ENCODE results near the gene PRKG1. TPM values are rescaled to one million over a fixed set of nuclear protein-coding genes. Genes with fewer than 3 reads are reported as not detected.

PRKG1 gene
- polyA plus RNA-seq, 4 donors, result 0.45 to 7.4 (median 1.3) TPM

DNA sequence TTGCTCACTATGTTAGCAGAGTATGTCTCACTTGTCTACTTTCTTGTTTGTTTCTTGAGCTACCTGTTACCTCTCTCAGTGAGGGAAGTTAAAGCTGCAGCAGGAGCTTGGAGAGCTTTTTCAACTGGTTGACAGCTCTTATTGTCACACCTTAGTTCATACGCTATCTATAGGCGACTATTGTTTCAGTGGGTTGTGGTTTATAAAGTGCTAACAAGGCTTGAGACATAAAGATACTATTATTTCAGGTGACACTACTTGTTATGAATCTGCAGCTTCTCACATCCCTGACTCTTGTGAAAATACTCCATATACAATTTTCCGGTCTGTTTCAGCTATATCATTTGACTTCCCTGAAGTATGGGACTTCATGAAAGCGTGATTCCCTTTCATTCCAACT lies 457.8 kb downstream of the PRKG1 start:
- no peaks in the 10 kb centered on the region for H3K4me1 ChIP-seq (ENCODE audit: control insufficient read depth in 3 of 3, insufficient read depth in 2 of 3, low read depth in 1 of 3, low read length in 2 of 3)
- DNase-seq (no peak), FAIRE-seq (no peak)
- 89 to 93% (median 89%) methylated on average over 4 of the region's 4 CpGs for WGBS, 3 donors
- no peaks in the 10 kb centered on the region for H3K27me3 ChIP-seq (ENCODE audit: control insufficient read depth in 3 of 3, insufficient read depth in 3 of 3, low read length in 3 of 3)
- no peak overlapping the region for H3K27ac ChIP-seq (ENCODE audit: low read depth in 1 of 3, low read length in 2 of 3)
- no peaks in the 10 kb centered on the region for H3K9me3 ChIP-seq (ENCODE audit: control insufficient read depth in 2 of 2, insufficient read depth in 1 of 2, low read depth in 1 of 2, low read length in 1 of 2)
- no peak overlapping the region for H3K4me3 ChIP-seq (ENCODE audit: low read depth in 1 of 3, low read length in 3 of 3)
- H3K36me3 ChIP-seq (ENCODE audit: control insufficient read depth in 3 of 3, insufficient read depth in 2 of 3, low read depth in 1 of 3, low read length in 3 of 3), result no peaks in the 10 kb centered on the region

DNA sequence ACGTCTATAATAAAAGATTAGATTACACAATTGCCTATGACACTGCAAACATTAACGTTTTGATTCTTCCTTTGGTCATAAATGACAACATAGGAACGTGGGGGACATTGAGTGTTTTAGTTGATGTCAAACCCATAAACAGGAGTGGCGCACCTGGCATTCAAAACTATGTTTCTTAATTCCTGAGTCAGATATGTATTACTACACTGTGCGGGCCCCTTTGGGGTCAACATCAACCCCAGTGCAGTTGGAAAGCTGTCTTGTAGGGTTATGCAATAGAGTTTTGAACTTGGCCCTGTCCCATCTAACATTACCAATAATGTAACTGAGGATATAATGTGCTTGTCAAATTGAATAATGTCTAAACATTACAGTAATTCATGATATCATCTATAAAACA lies 468.6 kb downstream of the PRKG1 start:
- no peaks in the 10 kb centered on the region for H3K4me1 ChIP-seq (ENCODE audit: control insufficient read depth in 3 of 3, insufficient read depth in 2 of 3, low read depth in 1 of 3, low read length in 2 of 3)
- no peak for DNase-seq
- H3K27ac ChIP-seq (ENCODE audit: low read depth in 1 of 3, low read length in 2 of 3), result no peak overlapping the region
- no peaks in the 10 kb centered on the region for H3K27me3 ChIP-seq (ENCODE audit: control insufficient read depth in 3 of 3, insufficient read depth in 3 of 3, low read length in 3 of 3)
- no peaks in the 10 kb centered on the region for H3K36me3 ChIP-seq (ENCODE audit: control insufficient read depth in 3 of 3, insufficient read depth in 2 of 3, low read depth in 1 of 3, low read length in 3 of 3)
- H3K4me3 ChIP-seq (ENCODE audit: low read depth in 1 of 3, low read length in 3 of 3), result no peak overlapping the region
- H3K9me3 ChIP-seq (ENCODE audit: control insufficient read depth in 2 of 2, insufficient read depth in 1 of 2, low read depth in 1 of 2, low read length in 1 of 2), result no peaks in the 10 kb centered on the region
- WGBS, 3 donors, result 56 to 78% (median 64%) methylated on average over 5 of the region's 5 CpGs
- no peak for FAIRE-seq

DNA sequence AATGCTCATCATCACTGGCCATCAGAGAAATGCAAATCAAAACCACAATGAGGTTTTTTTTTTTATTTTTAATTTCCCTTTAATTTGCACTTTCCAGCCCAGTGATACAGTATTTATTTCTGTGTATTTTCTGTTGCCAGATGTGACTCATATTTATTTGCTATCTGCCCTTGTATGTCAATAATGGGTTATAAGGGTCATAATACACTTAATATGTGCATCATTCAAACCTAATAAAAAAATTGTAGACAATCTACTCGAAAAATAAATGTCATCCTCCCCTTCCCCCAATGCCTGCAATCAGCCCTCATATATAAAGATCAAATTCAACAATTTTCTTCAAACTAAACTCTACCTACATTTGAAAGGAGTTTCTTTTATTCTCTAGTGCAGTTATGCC lies 470.6 kb downstream of the PRKG1 start:
- Histone ChIP-seq H3K36me3 (ENCODE audit: control insufficient read depth in 3 of 3, insufficient read depth in 2 of 3, low read depth in 1 of 3, low read length in 3 of 3) (no peaks in the 10 kb centered on the region), H3K9me3 (ENCODE audit: control insufficient read depth in 2 of 2, insufficient read depth in 1 of 2, low read depth in 1 of 2, low read length in 1 of 2) (no peaks in the 10 kb centered on the region), H3K4me3 (ENCODE audit: low read depth in 1 of 3, low read length in 3 of 3) (no peak overlapping the region), H3K27ac (ENCODE audit: low read depth in 1 of 3, low read length in 2 of 3) (no peak overlapping the region), H3K4me1 (ENCODE audit: control insufficient read depth in 3 of 3, insufficient read depth in 2 of 3, low read depth in 1 of 3, low read length in 2 of 3) (no peaks in the 10 kb centered on the region), H3K27me3 (ENCODE audit: control insufficient read depth in 3 of 3, insufficient read depth in 3 of 3, low read length in 3 of 3) (no peaks in the 10 kb centered on the region)
- FAIRE-seq (no peak), DNase-seq (no peak)
- 19 to 62% (median 30%) methylated on average over 1 of the region's 1 CpG for WGBS, 3 donors

DNA sequence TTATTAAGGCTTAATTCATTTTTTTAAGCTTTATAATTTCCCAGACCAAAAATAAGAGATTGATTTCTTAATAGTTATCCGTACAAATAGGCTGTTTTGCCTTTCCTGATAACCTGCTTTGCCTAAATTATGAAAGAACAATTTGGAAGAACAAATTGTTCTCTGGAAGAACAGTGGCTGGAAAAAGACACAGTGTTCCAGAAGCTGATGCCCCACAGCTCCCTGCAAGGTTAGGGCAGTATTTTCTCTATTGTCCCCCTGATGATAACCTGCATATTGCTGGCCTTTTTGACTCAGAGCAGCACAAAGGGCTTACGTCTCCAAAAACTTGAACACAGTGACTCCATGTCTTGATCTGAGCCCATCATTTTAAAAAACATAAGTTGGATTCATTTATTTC lies 473.7 kb downstream of the PRKG1 start:
- DNase-seq, result no peak
- FAIRE-seq, result no peak
- H3K4me3 ChIP-seq (ENCODE audit: low read depth in 1 of 3, low read length in 3 of 3), result no peak overlapping the region
- no peaks in the 10 kb centered on the region for H3K9me3 ChIP-seq (ENCODE audit: control insufficient read depth in 2 of 2, insufficient read depth in 1 of 2, low read depth in 1 of 2, low read length in 1 of 2)
- H3K36me3 ChIP-seq (ENCODE audit: control insufficient read depth in 3 of 3, insufficient read depth in 2 of 3, low read depth in 1 of 3, low read length in 3 of 3), result no peaks in the 10 kb centered on the region
- no peaks in the 10 kb centered on the region for H3K4me1 ChIP-seq (ENCODE audit: control insufficient read depth in 3 of 3, insufficient read depth in 2 of 3, low read depth in 1 of 3, low read length in 2 of 3)
- H3K27ac ChIP-seq (ENCODE audit: low read depth in 1 of 3, low read length in 2 of 3), result no peak overlapping the region
- no peaks in the 10 kb centered on the region for H3K27me3 ChIP-seq (ENCODE audit: control insufficient read depth in 3 of 3, insufficient read depth in 3 of 3, low read length in 3 of 3)
- 45 to 47% (median 46%) methylated on average over 2 of the region's 2 CpGs for WGBS, 3 donors

DNA sequence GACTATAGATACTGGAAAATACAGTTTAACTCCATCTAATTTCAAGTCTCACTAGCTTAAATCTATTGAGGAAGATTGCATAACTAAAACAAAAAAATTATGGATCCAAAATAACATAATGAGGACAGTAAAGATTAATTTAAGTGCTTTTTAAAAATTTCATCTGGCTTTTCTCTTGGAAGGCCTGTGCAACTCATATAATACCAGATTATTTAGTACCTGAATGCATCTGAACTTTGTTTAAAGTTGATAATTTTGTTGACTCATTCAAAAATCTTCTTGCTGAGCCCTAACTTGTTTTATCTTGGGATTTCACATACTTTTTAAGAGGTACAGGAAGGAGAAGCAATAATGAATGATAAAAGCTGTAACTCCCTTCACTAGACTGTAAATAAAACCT lies 478.6 kb downstream of the PRKG1 start:
- DNase-seq, result no peak
- Histone ChIP-seq H3K9me3 (ENCODE audit: control insufficient read depth in 2 of 2, insufficient read depth in 1 of 2, low read depth in 1 of 2, low read length in 1 of 2) (no peaks in the 10 kb centered on the region), H3K4me3 (ENCODE audit: low read depth in 1 of 3, low read length in 3 of 3) (no peak overlapping the region), H3K27me3 (ENCODE audit: control insufficient read depth in 3 of 3, insufficient read depth in 3 of 3, low read length in 3 of 3) (no peaks in the 10 kb centered on the region), H3K36me3 (ENCODE audit: control insufficient read depth in 3 of 3, insufficient read depth in 2 of 3, low read depth in 1 of 3, low read length in 3 of 3) (no peaks in the 10 kb centered on the region), H3K27ac (ENCODE audit: low read depth in 1 of 3, low read length in 2 of 3) (no peak overlapping the region), H3K4me1 (ENCODE audit: control insufficient read depth in 3 of 3, insufficient read depth in 2 of 3, low read depth in 1 of 3, low read length in 2 of 3) (no peaks in the 10 kb centered on the region)
- no peak for FAIRE-seq

DNA sequence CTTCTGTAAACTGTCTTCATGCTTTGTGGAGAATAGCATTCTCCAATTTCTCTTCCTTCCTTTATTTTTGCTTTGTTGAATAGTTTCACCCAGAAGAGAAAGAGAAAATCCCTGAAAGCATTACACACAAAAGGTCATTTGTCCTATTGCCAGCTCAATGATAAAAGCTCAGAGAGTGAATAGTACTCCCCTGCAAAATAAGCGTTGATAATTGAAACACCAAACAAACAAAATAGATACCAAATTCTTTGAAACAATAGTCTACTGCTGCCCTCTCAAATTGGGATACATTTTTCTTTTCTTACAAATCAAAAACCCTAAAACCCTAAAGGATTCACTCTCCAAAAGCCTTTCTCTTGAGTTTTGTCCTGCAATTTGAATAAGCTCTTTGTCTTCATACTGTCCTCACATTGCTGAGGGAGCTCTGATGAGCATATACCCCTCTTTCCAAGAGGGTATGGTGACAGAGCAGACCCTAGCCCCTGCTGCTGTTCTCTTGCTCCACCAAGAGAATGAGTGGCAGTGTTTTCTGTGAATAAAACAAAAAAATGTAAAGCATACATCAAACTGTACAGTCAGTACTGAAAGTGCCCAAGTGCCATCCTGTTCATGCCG lies 490.7 kb downstream of the PRKG1 start:
- FAIRE-seq (no peak), DNase-seq (no peak)
- no peaks in the 10 kb centered on the region for H3K9me3 ChIP-seq (ENCODE audit: control insufficient read depth in 2 of 2, insufficient read depth in 1 of 2, low read depth in 1 of 2, low read length in 1 of 2)
- H3K36me3 ChIP-seq (ENCODE audit: control insufficient read depth in 3 of 3, insufficient read depth in 2 of 3, low read depth in 1 of 3, low read length in 3 of 3), result no peaks in the 10 kb centered on the region
- H3K27ac ChIP-seq (ENCODE audit: low read depth in 1 of 3, low read length in 2 of 3), result no peak overlapping the region
- no peaks in the 10 kb centered on the region for H3K27me3 ChIP-seq (ENCODE audit: control insufficient read depth in 3 of 3, insufficient read depth in 3 of 3, low read length in 3 of 3)
- 69 to 86% (median 79%) methylated on average over 2 of the region's 2 CpGs for WGBS, 3 donors
- H3K4me1 ChIP-seq (ENCODE audit: control insufficient read depth in 3 of 3, insufficient read depth in 2 of 3, low read depth in 1 of 3, low read length in 2 of 3), result no peaks in the 10 kb centered on the region
- H3K4me3 ChIP-seq (ENCODE audit: low read depth in 1 of 3, low read length in 3 of 3), result no peak overlapping the region

DNA sequence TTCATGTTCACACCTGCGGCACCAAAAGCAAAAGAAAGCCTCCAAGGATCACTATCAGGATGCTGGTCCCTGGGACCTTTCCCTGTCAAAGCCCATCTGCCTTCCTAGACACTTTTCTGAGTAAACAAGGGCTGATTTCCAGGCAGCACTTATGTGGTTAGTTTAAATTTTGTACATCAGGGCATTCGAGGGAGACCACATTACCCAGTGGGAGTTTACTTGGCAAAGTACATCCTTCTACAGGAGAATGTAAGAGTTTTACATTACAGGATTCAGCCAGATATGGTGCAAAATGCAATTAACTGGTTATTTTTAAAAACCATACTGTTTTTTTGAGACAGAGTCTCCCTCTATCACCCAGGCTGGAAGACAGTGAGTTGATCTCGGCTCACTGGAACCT lies 493.0 kb downstream of the PRKG1 start:
- H3K27me3 ChIP-seq (ENCODE audit: control insufficient read depth in 3 of 3, insufficient read depth in 3 of 3, low read length in 3 of 3), result no peaks in the 10 kb centered on the region
- FAIRE-seq (no peak), DNase-seq (no peak)
- no peaks in the 10 kb centered on the region for H3K9me3 ChIP-seq (ENCODE audit: control insufficient read depth in 2 of 2, insufficient read depth in 1 of 2, low read depth in 1 of 2, low read length in 1 of 2)
- WGBS, 3 donors, result 74 to 85% (median 76%) methylated on average over 3 of the region's 3 CpGs
- H3K4me3 ChIP-seq (ENCODE audit: low read depth in 1 of 3, low read length in 3 of 3), result no peak overlapping the region
- no peaks in the 10 kb centered on the region for H3K4me1 ChIP-seq (ENCODE audit: control insufficient read depth in 3 of 3, insufficient read depth in 2 of 3, low read depth in 1 of 3, low read length in 2 of 3)
- no peak overlapping the region for H3K27ac ChIP-seq (ENCODE audit: low read depth in 1 of 3, low read length in 2 of 3)
- no peaks in the 10 kb centered on the region for H3K36me3 ChIP-seq (ENCODE audit: control insufficient read depth in 3 of 3, insufficient read depth in 2 of 3, low read depth in 1 of 3, low read length in 3 of 3)

DNA sequence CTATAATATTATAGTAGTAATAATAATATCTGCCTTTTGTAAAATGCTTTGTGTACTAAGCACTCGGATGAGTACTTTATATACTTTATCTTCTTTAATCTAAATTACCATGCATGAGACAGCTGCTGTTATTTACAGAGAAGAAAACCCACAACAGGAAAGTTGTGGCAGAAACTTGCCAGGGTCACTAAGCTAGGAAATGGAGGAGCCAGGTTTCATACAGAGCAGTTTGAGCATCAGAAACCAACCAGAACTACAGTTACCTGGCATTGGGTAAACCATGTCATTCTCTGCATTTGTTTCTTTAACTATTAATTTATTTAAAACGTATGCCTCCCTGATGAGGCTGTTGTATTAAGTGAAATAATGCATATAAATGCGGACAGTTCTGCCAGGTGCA lies 495.2 kb downstream of the PRKG1 start:
- WGBS, 3 donors, result 68 to 80% (median 78%) methylated on average over 3 of the region's 3 CpGs
- no peak overlapping the region for H3K4me3 ChIP-seq (ENCODE audit: low read depth in 1 of 3, low read length in 3 of 3)
- DNase-seq, result no peak
- no peak overlapping the region for H3K27ac ChIP-seq (ENCODE audit: low read depth in 1 of 3, low read length in 2 of 3)
- no peaks in the 10 kb centered on the region for H3K9me3 ChIP-seq (ENCODE audit: control insufficient read depth in 2 of 2, insufficient read depth in 1 of 2, low read depth in 1 of 2, low read length in 1 of 2)
- H3K36me3 ChIP-seq (ENCODE audit: control insufficient read depth in 3 of 3, insufficient read depth in 2 of 3, low read depth in 1 of 3, low read length in 3 of 3), result no peaks in the 10 kb centered on the region
- no peaks in the 10 kb centered on the region for H3K4me1 ChIP-seq (ENCODE audit: control insufficient read depth in 3 of 3, insufficient read depth in 2 of 3, low read depth in 1 of 3, low read length in 2 of 3)
- H3K27me3 ChIP-seq (ENCODE audit: control insufficient read depth in 3 of 3, insufficient read depth in 3 of 3, low read length in 3 of 3), result no peaks in the 10 kb centered on the region
- no peak for FAIRE-seq

DNA sequence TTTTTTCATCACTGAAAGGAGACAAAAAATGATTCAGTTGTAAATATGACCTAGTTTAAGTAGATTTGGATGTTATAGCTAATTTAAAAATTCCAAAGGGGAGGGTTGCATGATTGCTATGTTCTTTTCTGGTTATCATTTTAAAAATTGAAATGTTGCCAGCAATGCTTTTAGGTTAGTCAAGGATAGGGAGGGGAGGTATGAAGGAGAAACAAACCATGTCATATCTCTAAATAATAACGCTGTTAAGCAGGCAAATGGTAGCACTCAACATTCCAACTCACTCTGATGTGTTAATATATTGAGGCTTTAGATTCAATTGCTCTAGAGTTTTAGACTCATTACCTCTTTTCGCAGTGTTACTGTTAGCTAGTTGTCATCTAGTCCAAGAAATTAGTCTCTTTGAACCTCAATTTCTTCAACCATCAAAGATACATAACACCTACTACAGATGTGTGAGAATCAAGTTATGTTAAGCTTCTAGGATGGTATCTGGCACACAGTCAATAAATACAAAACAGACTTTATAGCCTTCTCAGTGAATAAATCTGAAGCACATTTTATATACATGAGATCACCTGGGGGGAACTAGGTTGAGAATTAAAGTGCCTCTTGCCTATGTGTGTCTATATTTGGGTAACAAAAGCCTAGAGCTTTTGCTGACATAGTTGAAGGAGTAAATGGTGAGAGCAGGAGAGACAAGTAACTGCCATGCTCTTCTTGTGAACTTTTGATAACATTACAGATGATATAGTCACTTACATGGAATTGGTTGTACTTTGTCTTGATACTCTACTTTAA lies 500.2 kb downstream of the PRKG1 start:
- no peaks in the 10 kb centered on the region for H3K36me3 ChIP-seq (ENCODE audit: control insufficient read depth in 3 of 3, insufficient read depth in 2 of 3, low read depth in 1 of 3, low read length in 3 of 3)
- H3K27ac ChIP-seq (ENCODE audit: low read depth in 1 of 3, low read length in 2 of 3), result no peak overlapping the region
- no peaks in the 10 kb centered on the region for H3K4me1 ChIP-seq (ENCODE audit: control insufficient read depth in 3 of 3, insufficient read depth in 2 of 3, low read depth in 1 of 3, low read length in 2 of 3)
- 67 to 82% (median 77%) methylated on average over 2 of the region's 2 CpGs for WGBS, 3 donors
- H3K9me3 ChIP-seq (ENCODE audit: control insufficient read depth in 2 of 2, insufficient read depth in 1 of 2, low read depth in 1 of 2, low read length in 1 of 2), result no peaks in the 10 kb centered on the region
- DNase-seq (no peak), FAIRE-seq (no peak)
- no peak overlapping the region for H3K4me3 ChIP-seq (ENCODE audit: low read depth in 1 of 3, low read length in 3 of 3)
- no peaks in the 10 kb centered on the region for H3K27me3 ChIP-seq (ENCODE audit: control insufficient read depth in 3 of 3, insufficient read depth in 3 of 3, low read length in 3 of 3)
